ENCODE results near the gene ADCK1.
A peak's percentile ranks its signal among the peaks of the same experiment; 100 is the strongest.
"Not testable (repeated sequence)": the region's sequence is repeated elsewhere in the genome, so short reads cannot be mapped to it uniquely, and the experiment has no call there.

Gene ADCK1, protein sequence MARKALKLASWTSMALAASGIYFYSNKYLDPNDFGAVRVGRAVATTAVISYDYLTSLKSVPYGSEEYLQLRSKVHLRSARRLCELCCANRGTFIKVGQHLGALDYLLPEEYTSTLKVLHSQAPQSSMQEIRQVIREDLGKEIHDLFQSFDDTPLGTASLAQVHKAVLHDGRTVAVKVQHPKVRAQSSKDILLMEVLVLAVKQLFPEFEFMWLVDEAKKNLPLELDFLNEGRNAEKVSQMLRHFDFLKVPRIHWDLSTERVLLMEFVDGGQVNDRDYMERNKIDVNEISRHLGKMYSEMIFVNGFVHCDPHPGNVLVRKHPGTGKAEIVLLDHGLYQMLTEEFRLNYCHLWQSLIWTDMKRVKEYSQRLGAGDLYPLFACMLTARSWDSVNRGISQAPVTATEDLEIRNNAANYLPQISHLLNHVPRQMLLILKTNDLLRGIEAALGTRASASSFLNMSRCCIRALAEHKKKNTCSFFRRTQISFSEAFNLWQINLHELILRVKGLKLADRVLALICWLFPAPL

DNA sequence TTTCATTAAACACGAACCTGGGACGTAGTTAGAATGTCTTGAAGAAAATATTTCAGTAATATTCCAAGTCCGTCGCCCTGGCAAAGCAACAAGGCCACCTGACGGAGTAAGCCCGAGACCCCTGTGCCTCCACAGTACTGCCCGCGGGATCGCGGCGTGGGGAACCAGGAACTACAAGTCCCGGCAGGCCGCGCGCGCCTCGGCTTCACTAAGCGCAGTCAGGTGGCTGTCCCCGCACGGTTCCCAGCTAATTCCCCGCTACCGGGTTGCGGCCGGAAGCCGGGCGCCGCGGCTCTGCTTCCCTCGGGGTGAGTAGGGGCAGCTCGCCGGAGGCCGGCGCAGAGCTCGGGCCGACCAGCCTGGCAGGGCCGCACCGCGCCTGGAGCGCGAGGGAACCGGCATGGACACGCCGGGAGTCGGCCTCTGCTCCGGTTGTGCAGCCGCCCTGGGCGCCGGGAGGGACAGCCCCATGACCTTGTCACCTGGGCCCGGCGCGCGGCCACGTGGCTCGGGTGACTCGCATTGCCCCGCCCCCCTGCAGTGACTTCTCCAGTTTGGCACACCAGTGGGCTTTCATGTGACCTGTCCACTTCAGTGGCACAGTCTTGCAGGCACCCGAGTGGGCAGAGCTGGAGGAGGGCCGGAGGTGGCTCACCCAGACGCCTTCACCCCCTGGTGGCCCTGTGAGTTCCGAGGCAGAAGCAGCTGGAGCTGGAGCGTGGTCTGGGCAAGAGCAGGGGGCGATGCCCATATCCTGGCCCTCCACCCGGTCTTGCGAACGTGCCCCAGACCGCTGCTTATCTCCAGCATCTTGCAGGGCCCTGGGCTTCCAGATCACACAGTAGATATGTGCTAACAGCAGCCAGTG is at the start of gene ADCK1:
ADCK1 (plus strand) TSS at position 247 of the 868 bp plus-strand sequence. CDS start 18,870 bp downstream, outside the sequence.
- H3K36me3 Mint-ChIP-seq = no peaks in the 10 kb centered on the region

DNA sequence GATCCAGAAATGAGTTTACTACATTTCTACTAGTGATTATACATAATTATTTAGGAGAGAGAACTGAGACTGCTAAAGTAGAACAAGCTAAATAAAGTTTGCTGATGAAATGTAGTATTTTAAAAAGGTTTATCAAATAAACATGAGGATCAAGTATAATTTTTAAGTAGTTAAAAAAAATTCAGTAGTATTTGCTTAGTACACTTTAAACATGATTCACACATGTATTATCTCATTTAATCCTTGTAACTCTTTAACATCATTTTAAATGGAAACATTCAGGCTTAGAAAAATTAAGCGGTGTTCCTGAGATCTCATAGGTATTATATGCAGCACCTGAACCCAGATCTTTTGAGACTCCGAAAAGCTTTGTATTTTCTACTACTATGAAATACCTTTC is 47.6 kb upstream of the ADCK1 start:
- Mint-ChIP-seq H3K27ac (no peak overlapping the region), H3K36me3 (peaks cover 16% of the 10 kb centered on the region), H3K4me1 (peaks cover 45% of the 10 kb centered on the region), H3K9me3 (no peaks in the 10 kb centered on the region), H3K4me3 (no peak overlapping the region), H3K27me3 (no peaks in the 10 kb centered on the region)

More for the DNA sequence above, at the start of gene ADCK1:
- no peaks in the 10 kb centered on the region for H3K9me3 Mint-ChIP-seq
- H3K4me1 Mint-ChIP-seq = peaks cover 10% of the 10 kb centered on the region
- H3K4me3 Mint-ChIP-seq = peak within 1 kb of the TSS; percentile 90
- no peaks in the 10 kb centered on the region for H3K27me3 Mint-ChIP-seq
- peak within 1 kb of the TSS; percentile 89 for H3K27ac Mint-ChIP-seq

DNA sequence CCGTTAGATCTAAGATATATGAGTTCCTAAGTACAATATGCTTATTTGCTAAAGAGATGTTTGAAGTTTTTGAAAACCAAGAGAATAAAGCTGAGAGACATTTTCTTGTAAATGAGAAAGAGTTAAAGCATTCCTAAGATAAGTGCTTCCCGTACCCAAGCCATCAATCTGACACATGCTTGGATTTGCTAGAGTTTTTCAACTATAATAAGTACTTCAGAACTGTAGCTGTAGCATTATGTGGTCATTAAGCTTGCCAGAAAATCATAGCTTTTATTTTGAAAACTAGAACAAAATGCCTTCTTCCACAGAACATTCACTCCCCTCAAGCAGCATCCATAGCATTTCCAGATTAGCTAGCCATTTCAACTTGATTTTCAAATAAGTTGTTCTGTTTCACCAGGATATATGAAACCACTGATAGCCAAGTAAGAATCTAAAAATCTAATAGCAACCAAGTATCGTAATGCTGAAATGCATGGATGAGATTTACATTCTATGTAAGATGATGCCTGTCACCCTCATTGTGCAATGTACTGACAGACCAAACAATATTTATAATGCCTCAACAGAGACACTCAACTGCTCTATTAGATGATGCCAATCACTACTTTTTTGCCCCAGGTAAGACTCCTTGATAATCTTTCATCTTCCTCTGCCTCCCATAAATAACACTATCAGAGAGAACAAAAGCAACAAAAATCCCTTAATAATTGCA is 47.0 kb upstream of the ADCK1 start:
- Mint-ChIP-seq H3K27ac (peak overlapping the region; percentile 53), H3K4me1 (peaks cover 52% of the 10 kb centered on the region), H3K9me3 (no peaks in the 10 kb centered on the region), H3K36me3 (peaks cover 16% of the 10 kb centered on the region), H3K27me3 (no peaks in the 10 kb centered on the region), H3K4me3 (no peak overlapping the region)

DNA sequence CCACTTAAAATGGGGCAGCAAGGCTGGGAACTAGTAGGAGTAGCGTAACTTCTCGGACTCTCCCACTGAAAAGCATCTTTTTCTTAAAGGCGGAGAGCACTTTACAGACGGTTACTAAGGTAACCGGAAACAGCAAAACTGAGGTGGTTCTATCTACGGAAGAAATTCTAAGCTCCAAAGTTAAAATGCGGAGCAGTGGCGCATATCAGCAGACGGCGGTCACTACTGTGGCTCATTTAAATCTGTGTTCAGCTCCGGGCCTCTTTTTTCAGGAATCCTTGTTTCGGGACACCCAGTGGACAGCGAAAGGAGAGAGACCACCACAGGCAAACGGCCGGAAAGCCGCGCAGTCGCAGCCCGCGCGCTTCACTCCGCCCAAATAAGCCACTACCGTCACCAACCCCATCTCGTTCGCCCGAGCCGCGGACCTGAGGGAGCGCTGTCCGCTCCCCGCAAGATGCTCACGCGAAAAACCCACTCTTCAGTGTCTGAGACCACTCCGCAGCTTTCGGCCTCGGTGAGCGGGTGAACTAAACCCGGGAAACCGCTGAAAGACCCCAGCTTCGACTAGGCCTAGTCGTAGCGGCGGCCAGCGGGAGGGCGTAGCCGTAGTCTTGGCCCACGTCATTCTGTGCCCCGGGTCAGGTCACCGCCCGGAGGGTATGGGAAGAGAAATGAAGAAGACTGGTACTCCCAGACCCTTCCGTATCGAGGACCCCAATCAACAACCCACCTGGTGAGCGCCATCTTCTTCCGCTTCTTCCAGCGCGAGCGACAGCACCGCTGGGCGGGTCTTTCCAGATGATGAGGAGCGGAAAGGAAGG is 39.3 kb upstream of the ADCK1 start, which contains the start of gene SNW1:
SNW1 (minus strand) TSS at position 776 of the 824 bp plus-strand sequence; CDS start at position 747, 29 bp downstream.
- H3K4me1 Mint-ChIP-seq = peaks cover 44% of the 10 kb centered on the region
- H3K27me3 Mint-ChIP-seq = no peaks in the 10 kb centered on the region
- H3K4me3 Mint-ChIP-seq = peak within 1 kb of the TSS; percentile 96
- H3K9me3 Mint-ChIP-seq = no peaks in the 10 kb centered on the region
- H3K36me3 Mint-ChIP-seq = peaks cover 3% of the 10 kb centered on the region
- H3K27ac Mint-ChIP-seq = peak within 1 kb of the TSS; percentile 97

DNA sequence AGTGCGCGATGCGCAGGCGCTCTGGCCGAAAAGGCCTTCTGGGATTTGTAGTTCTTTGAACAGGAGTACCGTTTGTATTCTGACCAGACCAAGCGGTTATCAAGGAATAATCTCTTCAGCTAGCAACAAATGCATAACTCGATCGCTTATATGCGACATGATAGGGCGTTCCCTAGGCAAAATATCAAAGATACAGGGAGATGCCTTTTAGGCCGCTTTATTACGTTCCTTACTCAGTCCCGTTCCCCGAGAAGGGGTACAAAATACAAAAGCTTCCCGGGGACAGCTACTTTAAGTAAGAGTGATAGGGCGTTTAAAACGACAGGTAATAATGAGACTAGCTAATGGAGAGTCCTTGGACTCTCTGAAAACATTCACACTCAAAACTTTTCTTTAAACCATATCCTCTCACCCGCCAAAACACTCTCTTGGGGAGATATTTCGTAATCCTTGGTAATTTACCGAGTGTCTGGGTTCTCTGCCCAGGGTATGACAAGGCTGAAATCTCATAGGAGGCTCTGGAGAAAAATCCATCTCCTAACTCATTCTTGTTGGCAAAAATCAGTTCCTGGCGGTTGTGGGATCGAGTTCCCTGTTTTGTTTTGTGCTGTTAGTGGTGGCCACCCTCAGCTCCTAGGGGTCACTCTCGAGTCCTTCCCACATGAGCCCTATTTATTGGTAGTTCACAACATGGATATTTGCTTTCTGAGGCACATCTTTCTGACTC is 38.5 kb upstream of the ADCK1 start:
- Mint-ChIP-seq H3K9me3 (no peaks in the 10 kb centered on the region), H3K4me3 (peak overlapping the region; percentile 96), H3K27ac (peak overlapping the region; percentile 97), H3K27me3 (no peaks in the 10 kb centered on the region), H3K36me3 (peaks cover 3% of the 10 kb centered on the region), H3K4me1 (peaks cover 36% of the 10 kb centered on the region)

DNA sequence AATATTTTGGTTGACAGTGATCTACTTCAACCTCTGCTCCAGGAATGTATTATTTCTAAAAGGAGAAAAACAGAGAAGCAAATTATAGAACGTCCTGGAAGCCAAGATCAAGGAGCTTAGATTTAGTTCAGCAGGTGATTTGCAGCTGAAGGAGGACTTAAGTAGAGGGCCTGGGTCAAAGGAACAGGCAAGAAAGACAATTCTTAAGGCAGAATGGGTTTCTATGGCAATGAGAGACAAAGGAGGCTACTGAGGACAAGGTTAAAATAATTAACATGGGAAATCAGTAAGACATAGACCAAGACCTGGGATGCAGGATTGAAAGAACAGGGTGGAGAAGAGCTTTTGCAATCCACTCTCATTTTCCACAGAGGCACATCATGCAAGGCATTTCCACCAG is 36.6 kb upstream of the ADCK1 start:
- H3K27me3 Mint-ChIP-seq = no peaks in the 10 kb centered on the region
- H3K4me3 Mint-ChIP-seq = no peak overlapping the region
- peaks cover 2% of the 10 kb centered on the region for H3K36me3 Mint-ChIP-seq
- H3K27ac Mint-ChIP-seq = no peak overlapping the region
- H3K9me3 Mint-ChIP-seq = no peaks in the 10 kb centered on the region
- H3K4me1 Mint-ChIP-seq = peaks cover 19% of the 10 kb centered on the region

DNA sequence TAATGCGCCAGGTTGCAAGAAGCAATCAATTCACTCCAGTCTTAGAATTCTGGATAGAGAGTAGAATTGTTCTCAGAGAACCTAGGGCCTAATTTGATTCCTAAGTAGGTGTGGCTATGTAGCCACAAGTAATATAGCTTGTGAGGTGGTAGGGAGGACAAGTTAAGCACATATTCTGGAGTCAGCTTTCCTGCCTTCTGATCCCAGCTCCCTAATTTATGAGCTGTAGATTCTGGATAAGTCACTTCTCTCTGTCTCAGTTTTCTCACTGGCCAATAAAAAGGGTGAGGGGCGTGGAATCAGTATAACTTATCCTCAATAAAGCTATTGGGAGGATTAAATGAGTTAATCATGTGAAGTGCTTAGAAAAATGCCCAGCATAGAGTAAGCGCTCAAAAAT is 35.9 kb upstream of the ADCK1 start:
- Mint-ChIP-seq H3K27ac (no peak overlapping the region), H3K4me3 (no peak overlapping the region), H3K27me3 (no peaks in the 10 kb centered on the region), H3K9me3 (no peaks in the 10 kb centered on the region), H3K36me3 (no peaks in the 10 kb centered on the region), H3K4me1 (peaks cover 13% of the 10 kb centered on the region)

DNA sequence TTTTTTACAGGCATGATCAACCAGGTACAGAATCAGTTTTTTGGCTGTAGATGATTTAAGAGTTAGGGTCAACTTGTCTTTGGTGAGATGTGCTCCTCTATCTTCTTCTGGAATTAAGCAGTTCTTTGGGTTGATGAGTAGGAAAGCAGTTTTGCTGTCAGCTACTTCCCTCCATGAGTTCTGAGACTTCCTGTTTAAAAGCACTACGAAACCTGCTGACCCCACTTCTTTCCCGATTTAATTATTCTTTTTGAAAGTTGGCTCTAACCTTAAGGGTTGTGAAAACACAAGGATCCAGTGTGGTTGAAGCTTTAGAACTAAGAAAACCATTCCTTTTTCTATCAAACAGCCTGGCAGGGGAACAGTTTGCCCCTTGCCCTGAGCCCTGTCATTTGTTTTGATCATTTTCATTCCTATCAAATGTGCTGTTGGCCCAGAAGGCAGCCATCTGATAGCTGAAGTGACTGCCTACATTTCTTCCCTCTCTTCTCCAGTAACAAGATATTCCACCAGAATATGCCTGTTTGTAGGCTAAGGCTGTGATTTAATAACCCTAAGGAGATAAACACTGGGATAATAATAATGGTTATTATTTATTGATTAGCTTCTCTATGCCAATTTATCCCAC is 31.4 kb upstream of the ADCK1 start:
- not testable (repeated sequence) for H3K9me3 Mint-ChIP-seq, H3K27me3 Mint-ChIP-seq, H3K36me3 Mint-ChIP-seq, H3K4me3 Mint-ChIP-seq, H3K4me1 Mint-ChIP-seq, H3K27ac Mint-ChIP-seq

DNA sequence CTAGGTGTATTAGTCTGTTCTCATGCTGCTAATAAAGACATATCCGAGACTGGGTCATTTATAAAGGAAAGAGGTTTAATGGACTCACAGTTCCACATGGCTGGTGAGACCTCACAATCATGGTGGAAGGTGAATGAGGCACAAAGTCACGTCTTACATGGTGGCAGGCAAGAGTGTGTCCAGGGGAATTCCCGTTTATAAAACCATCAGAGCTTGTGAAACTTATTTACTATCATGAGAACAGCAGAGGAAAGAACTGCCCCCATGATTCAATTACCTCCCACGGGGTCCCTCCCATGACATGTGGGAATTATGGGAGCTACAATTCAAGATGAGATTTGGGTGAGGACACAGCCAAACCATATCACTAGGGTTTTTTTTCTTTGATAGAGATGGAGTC is 25.9 kb upstream of the ADCK1 start:
- H3K9me3 Mint-ChIP-seq = not testable (repeated sequence)

DNA sequence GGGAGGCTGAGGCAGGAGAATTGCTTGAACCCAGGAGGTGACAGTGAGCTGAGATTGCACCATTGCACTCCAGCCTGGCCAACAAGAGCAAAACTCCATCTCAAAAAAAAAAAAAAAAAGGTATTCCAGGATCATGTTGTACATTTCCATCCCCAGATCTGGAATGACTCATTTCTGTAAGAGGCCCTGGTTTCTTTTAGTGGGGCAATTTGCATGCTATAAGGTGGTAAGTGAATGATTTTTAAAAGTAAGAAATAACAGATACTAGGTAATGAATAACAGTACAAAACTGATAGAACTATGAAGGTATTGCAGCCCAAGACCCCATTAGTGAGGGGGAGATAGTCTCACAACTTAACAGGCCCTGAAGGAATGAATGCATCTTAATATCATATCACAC is 17.7 kb upstream of the ADCK1 start:
- H3K4me3 Mint-ChIP-seq = no peak overlapping the region
- no peaks in the 10 kb centered on the region for H3K27me3 Mint-ChIP-seq
- H3K9me3 Mint-ChIP-seq = no peaks in the 10 kb centered on the region
- H3K27ac Mint-ChIP-seq = no peak overlapping the region
- H3K4me1 Mint-ChIP-seq = no peaks in the 10 kb centered on the region
- no peaks in the 10 kb centered on the region for H3K36me3 Mint-ChIP-seq

More for the DNA sequence above, 25.9 kb upstream of the ADCK1 start:
- not testable (repeated sequence) for H3K36me3 Mint-ChIP-seq, H3K4me3 Mint-ChIP-seq, H3K27me3 Mint-ChIP-seq, H3K27ac Mint-ChIP-seq, H3K4me1 Mint-ChIP-seq

DNA sequence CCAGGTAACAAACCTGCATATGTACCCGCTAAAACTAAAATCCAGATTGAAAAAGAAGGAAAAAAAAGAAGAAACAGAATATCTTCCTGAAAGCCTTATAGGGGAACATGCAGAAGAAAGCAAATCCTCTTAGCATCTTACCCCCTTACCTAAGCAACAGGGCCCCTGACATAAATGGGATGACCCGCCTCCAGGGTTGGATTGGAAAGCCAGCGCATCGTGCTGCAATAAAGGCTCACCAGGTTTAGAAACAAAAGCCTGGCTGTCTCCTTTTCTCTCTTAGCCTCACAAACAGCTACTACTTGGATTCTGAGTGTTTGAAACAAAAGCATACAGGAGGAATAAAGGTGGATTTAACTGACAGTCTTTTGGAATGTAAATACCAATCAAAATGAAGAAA is 13.8 kb upstream of the ADCK1 start:
- Mint-ChIP-seq H3K36me3 (no peaks in the 10 kb centered on the region), H3K27me3 (peaks cover 6% of the 10 kb centered on the region), H3K4me1 (no peaks in the 10 kb centered on the region)

DNA sequence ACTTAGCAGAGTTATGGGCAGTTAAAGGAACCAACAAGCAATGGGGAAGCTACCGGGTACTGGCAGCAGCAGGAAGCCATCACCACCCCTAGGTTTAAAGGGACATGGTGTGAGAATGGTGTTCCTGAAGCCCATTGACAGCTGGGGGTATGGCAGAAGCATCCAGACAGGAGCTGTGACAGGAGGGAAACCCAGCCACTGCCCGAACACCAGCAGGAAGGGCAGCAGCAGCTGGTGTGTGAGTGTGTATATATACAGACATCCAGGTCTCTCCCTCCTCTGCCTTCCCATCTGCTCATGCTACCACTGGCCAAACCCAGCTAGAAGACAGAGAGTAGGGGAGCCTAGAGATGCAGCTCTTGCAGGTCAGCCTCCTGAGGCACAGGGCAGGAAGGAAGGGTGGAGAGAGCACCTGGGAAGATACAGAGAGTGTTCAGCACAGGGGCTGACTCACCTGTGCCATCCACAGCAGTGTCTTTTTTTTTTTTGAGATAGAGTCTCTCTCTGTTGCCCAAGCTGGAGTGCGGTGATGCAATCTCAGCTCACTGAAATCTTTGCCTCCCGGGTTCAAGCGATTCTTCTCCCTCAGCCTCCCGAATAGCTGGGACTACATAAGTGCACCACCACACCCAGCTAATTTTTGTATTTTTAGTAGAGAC is 9.2 kb upstream of the ADCK1 start:
- Mint-ChIP-seq H3K36me3 (no peaks in the 10 kb centered on the region), H3K9me3 (no peaks in the 10 kb centered on the region), H3K27me3 (peaks cover 6% of the 10 kb centered on the region), H3K4me3 (no peak overlapping the region), H3K4me1 (no peaks in the 10 kb centered on the region), H3K27ac (no peak overlapping the region)

More for the DNA sequence above, 13.8 kb upstream of the ADCK1 start:
- H3K9me3 Mint-ChIP-seq = no peaks in the 10 kb centered on the region
- no peak overlapping the region for H3K4me3 Mint-ChIP-seq
- no peak overlapping the region for H3K27ac Mint-ChIP-seq

DNA sequence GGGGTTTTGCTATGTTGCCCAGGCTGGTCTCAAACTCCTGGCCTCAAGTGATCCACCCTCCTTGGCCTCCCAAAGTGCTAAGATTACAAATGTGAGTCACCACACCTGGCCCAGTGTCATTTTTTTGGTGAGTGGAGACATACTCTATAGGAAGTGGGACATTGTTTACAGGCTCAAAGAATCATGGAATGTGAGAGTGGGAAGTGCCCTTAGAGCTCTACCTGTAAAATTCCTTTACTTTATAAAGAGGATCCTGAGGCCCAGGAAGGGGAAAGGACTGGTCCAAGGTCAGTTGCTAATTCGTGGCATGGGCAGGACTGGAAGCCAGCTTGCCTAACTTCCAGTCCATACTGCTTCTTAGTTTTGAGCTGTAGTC is 8.7 kb upstream of the ADCK1 start:
- H3K27me3 Mint-ChIP-seq = peaks cover 6% of the 10 kb centered on the region
- H3K4me3 Mint-ChIP-seq = no peak overlapping the region
- no peaks in the 10 kb centered on the region for H3K4me1 Mint-ChIP-seq
- H3K27ac Mint-ChIP-seq = no peak overlapping the region
- no peaks in the 10 kb centered on the region for H3K9me3 Mint-ChIP-seq
- no peaks in the 10 kb centered on the region for H3K36me3 Mint-ChIP-seq

Data from activated naive CD4-positive, alpha-beta T cell treated with anti-CD3 and anti-CD28 coated beads, Interleukin-2, amount 50 U/mL, for 24 hours (primary cell).